AG10803 (cell line): Measurements from ENCODE around the gene SLC36A1.

Experiments
- DNase-seq: peaks from one replicate; pipeline ENCODE4 v3.0.0; 2010; ENCODE audit warnings: low read depth
- H3K4me3 ChIP-seq: 2 replicates; pipeline ENCODE4 v1.5.1; 2011; ENCODE audit warnings: mild to moderate bottlenecking, low read length, control low read depth
- TF ChIP-seq, protein P1 (sequence below): conservative IDR thresholded peaks from 2 replicates; pipeline ENCODE4 v1.5.1; 2011; ENCODE audit warnings: mild to moderate bottlenecking, low read length, control low read depth, inconsistent platforms

Gene SLC36A1

DNA sequence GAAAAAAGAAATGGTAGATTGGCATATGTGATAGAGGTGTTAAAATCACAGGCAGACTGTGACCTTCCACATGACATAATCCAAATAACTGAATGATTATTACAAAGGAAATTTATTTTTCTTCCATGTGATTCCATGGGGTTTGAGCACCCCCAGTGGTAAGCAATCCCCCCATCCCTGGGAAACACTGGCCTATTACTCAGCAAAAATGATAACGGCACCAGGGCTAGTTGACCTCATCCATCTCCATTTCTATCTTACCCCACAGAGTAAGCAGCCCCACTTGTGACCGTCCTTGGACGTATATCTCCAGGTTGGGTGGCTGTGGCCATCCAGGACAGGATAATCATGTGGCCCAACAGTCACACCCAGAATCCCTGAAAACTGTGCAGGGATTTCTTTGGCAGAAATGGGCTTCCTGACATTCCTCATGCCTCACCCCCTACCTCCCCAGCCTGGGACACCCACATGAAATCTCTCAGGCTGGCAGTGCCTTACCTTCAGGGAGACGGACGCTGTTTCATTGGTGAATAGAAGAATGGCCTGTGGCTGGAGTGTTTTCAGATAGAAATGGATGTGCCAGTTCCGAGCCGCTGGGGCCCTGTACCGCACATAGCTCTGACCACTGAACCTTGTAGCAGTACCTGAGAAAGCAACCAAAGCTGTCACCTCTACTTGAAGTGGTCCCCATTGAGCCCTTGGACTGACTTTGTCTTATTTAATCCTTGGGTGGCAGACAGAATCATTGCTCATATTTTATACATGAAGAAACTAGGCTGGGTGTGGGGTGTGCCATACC is 69.9 kb downstream of the SLC36A1 start:
- TF ChIP-seq, protein P1, sequence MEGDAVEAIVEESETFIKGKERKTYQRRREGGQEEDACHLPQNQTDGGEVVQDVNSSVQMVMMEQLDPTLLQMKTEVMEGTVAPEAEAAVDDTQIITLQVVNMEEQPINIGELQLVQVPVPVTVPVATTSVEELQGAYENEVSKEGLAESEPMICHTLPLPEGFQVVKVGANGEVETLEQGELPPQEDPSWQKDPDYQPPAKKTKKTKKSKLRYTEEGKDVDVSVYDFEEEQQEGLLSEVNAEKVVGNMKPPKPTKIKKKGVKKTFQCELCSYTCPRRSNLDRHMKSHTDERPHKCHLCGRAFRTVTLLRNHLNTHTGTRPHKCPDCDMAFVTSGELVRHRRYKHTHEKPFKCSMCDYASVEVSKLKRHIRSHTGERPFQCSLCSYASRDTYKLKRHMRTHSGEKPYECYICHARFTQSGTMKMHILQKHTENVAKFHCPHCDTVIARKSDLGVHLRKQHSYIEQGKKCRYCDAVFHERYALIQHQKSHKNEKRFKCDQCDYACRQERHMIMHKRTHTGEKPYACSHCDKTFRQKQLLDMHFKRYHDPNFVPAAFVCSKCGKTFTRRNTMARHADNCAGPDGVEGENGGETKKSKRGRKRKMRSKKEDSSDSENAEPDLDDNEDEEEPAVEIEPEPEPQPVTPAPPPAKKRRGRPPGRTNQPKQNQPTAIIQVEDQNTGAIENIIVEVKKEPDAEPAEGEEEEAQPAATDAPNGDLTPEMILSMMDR, result no peak
- no peak for DNase-seq
- H3K4me3 ChIP-seq, result no peak overlapping the region

DNA sequence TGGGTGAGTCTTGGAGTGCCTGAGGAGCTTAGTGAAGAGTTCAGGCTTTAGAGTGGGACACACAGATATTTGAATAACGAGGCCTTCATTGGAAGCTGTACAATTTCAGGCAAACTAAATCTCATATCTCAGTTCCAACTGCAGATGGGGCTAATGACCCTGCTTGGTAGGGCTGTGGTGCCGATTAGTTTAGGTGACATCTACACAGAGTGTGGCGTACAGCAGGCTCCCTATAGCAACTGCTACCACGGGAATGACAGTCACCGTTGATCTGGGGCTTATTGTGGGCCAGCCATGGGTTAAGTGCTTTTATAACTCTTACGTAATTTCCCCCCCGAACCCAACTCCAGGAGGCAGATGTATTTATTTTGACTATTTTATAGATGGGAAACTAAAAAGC is 72.9 kb downstream of the SLC36A1 start:
- DNase-seq, result no peak
- TF ChIP-seq, protein P1, result no peak
- H3K4me3 ChIP-seq, result no peak overlapping the region

DNA sequence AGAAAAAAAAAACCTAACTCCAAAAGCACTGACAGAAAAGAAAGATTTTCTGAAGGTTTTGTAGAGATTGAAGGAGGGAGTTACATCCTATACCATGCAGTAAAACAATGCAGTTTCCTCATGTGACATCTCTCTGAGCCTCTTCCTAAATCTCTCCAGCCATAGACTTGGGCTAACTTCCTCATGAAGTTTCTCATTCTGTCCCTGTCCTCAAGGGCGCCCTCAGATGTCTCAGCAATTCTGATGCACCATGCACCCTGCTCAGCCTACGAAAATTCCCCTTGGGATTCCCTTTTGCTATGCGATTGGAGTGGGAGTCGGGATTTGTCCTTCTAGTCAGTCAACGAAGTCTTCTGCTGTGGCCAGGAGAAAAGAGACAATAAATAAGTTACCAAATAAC is 74.8 kb downstream of the SLC36A1 start:
- no peak for DNase-seq
- TF ChIP-seq, protein P1, result no peak
- no peak overlapping the region for H3K4me3 ChIP-seq

DNA sequence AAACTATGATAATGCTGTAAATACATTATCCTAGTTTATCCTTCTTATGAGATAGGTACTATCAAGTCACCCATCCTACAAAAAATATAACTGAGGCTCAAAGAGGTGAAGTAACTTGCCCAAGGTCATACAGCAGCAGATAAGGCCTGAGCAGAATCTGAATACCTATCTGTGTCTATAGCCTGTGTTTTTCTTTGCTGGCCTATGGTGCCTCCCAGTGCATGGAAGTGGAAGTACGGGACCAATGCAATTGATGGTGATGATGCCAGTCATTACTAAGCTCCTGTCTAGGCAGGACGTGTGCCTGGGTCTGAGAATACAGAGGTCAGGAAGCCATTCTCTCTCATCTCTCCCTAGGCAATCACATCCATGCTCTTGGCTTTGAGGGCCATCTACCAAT is 75.9 kb downstream of the SLC36A1 start:
- H3K4me3 ChIP-seq, result no peak overlapping the region
- TF ChIP-seq, protein P1, result peak; percentile 69
- DNase-seq, result peak; percentile 41

DNA sequence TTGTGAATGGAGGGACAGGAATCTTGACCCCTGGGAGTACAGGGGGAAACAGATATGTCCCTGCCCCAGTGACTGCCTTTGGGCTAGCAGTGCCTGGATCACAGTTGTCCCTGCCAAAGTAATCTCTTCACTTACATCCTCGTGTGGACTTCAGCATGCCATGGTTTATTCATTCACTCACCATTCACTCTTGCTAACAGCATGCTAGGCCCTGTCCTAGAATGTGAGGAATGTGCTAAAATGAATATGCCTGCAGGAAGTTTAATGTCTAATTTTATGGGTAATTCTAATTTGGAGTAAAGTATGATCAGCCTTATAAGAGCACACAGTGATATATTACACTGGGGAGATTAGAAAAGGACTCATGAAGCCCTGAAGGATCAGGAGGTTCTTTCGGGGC is 80.8 kb downstream of the SLC36A1 start:
- no peak for DNase-seq
- no peak overlapping the region for H3K4me3 ChIP-seq
- TF ChIP-seq, protein P1, result no peak

DNA sequence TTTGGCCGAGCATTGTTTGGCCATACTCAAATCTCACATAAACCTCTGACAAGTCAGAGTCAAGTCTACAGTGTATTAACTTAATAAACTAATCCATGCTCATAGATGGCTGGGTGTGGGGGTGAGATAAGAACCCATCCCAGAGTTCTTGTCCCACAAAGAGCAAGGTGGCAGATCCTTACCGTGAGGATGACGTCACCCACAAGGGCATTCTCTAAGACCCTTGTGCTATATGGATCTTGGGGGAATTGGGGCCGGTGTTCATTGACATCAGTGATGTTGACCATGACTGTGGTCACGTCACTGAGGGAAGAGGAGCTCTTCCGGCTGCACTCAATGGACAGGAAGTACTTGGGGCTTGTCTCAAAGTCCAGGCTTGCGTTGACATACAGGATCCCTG is 81.6 kb downstream of the SLC36A1 start:
- DNase-seq, result no peak
- TF ChIP-seq, protein P1, result no peak
- H3K4me3 ChIP-seq, result no peak overlapping the region

DNA sequence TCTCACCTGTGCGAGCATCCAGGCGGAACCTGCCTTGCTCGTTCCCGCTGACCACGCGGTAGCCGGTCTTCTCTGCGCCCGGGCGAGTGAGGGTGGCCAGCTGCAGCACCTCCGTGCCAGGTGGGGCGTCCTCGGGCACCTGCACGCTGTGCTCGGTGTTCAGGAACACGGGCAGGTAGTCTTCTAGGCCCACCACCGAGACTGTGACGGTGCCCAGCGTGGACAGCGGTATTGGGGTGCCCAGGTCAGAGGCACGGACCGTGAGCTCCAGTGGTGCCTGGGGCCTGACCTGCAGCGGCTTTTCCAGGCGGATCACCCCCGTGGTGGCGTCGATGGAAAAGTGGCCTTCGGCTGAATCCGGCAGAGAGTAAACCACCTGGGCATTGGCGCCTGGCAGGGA is 84.2 kb downstream of the SLC36A1 start:
- no peak for DNase-seq
- no peak overlapping the region for H3K4me3 ChIP-seq
- TF ChIP-seq, protein P1, result no peak
